Activated CD4-positive, alpha-beta T cell treated with anti-CD3 and anti-CD28 coated beads for 48 hours (primary cell): ENCODE measurements around the gene PBRM1.

ENCODE experiments used
- DNase-seq: peaks from one replicate; pipeline ENCODE4 v3.0.0-alpha.2; 2020

Gene PBRM1

DNA sequence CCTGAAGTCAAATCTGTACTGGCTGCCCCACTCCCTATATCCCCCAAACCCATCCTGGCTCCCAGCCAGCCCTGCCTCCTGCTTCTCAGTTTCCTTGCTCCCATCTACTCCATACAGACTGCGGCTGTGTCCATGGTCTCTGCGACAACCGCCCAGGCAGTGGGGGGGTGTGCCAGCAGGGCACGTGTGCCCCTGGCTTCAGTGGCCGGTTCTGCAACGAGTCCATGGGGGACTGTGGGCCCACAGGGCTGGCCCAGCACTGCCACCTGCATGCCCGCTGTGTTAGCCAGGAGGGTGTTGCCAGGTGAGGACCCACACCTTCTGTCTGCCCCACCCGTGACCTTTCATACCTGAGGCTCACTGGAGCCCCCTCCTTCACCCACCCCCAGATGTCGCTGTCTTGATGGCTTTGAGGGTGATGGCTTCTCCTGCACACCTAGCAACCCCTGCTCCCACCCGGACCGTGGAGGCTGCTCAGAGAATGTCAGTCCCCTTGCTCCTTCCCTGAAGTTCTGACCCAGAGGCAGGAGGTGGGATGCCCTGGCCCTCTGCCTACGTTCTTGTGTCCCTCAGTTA, 175.9 kb downstream of the PBRM1 start:
- no peak for DNase-seq

DNA sequence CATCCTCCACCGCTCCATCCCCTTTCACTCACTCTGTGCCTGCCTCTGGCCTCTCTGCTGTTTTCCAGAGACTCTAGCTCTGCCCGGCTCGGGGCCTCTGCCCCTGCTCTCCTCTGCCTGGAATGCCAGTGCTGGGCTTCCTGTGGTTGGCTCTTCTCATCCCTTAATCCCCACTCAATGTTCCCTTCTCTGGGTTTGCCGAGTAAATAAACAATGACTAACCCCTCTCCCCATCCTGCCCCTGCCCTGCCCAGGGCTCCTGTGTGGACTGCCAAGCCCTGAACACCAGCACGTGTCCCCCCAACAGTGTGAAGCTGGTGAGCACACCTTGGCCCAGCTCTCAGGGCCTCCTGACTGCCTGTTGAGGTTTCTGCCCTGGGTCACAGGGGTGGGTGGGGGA, 178.4 kb downstream of the PBRM1 start:
- no peak for DNase-seq

DNA sequence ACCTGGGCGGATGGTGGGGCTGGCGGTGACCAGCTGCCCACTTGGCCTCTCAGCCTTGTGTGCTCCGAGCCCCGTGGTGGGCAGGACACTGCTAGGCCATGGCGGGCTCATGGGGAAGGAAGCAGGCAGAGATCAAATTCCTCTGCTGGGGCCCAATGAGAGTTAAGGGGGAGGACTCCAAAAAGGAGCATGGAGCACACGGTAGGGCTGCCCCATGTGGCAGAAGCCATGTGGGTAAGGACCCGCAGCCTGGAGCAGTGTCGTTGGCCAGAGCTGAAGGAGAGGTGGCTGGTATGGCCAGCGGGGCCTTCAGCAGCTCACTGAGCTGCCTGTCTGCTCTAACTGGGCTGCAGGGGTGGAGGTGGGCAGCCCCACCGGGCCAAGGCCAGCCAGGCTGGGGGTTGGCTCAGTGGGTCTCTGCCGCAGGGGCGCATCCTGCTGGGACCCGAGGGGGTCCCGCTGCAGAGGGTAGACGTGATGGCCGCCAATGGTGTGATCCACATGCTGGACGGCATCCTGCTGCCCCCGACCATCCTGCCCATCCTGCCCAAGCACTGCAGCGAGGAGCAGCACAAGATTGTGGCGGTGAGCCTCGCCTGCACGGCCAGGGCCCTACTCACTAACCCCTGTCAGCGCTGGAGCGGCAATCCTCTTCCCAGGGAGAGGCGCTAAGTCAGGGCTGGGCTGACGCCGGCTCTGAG, 179.3 kb downstream of the PBRM1 start:
- no peak for DNase-seq

DNA sequence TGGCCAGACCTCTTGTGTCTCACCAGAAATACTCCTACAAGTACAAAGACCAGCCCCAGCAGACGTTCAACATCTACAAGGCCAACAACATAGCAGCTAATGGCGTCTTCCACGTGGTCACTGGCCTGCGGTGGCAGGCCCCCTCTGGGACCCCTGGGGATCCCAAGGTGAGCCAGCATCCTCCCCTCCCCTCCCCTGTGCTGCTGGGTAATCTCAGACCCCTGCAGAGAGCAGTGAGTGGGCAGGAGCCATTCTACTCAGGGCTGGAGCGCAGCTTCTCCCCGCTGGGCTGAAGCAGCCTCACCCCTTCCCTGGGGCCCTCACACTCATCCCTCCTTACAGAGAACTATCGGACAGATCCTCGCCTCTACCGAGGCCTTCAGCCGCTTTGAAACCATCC, 180.7 kb downstream of the PBRM1 start:
- DNase-seq, result no peak

GRCh38 chr3:52503788-52504424, 181.8 kb downstream of the PBRM1 start:
- no peak for DNase-seq

DNA sequence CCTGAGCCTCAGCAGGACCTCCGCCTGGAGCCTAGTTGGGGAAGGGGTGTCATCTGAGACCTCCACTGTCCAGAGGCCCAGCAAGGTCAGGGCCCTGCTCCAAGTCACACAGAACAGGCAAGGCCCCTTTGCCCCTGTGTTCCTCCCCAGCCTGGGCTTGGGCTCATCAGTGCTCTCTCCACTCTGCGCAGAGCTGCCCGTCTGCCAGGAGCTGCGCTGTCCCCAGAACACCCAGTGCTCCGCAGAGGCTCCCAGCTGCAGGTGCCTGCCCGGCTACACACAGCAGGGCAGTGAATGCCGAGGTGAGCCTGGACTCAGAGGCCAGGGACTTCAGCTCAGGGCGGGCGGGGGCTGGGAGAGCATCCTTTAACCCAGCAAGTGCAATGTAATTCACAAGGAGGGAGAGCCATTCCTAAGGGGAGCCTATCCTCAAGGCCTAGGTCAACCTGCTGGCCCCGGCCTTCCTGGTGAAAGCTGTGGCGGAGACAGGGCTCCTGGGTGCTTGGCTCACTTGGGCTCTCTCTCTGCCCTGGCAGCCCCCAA, 182.8 kb downstream of the PBRM1 start:
- no peak for DNase-seq

DNA sequence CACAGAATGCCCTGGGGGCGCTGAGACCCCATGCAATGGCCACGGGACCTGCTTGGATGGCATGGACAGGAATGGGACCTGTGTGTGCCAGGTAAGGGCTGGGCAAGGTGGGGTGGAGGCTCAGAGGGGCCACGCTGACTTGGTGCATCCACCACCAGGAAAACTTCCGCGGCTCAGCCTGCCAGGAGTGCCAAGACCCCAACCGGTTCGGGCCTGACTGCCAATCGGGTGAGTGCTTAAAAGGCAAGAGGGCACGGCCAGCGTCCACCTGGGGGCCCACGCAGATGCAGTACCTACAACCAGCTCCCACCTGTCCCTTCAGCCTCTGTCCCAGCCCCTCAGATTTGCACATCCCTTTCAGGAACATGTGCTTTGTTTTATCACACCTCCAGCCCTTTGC, 183.7 kb downstream of the PBRM1 start:
- no peak for DNase-seq

DNA sequence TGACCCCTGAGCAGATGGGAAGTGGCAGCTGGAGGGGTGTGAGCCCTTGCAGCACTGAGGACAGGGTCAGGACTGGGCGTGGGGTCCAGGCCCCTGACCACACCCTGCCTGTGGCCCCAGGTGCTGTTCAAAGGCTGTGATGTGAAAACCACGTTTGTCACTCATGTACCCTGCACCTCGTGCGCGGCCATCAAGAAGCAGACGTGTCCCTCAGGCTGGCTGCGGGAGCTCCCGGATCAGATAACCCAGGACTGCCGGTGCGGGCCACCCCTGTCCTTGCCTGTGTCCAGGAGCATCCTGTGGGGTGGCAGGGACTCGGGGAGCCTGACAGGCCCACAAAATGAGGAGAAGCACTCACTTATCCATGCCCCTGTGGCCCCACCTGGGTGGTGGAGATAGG, 184.7 kb downstream of the PBRM1 start:
- no peak for DNase-seq

GRCh38 chr3:52498137-52499054, 187.3 kb downstream of the PBRM1 start:
- DNase-seq, result no peak

- no peak for DNase-seq
Measured at GRCh38 chr3:52495777-52496602, 189.7 kb downstream of the PBRM1 start.
